DMS79 treated with DMSO at 0.1 percent for 48 hours (cell line): ENCODE data around the gene TNIK.
"Not testable (repeated sequence)": the region's sequence is repeated elsewhere in the genome, so short reads cannot be mapped to it uniquely, and the experiment has no call there.

Source experiments
- DNase-seq: peaks from one replicate; lab custom pipeline; 2025; lab: John Stamatoyannopoulos, UW

TNIK gene

DNA sequence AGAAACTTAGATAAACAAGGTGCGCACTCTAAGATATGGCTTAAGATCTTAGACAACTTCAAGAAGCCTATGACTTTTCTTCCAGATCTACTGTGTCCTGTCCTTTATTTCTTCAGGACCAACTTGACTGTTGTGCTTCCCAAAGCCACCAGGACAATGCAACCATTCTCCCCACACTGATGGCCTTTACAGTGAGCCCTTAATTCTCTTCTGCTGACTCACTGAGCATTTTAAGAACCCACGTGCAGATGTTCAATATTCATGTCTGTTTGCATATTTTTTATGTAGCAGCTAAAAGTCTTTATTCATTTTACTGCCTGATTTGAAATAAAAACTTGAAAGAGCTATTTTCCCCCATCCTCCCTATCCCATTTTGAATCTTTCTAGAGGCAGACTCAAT, 330.4 kb downstream of the TNIK start:
- no peak for DNase-seq

DNA sequence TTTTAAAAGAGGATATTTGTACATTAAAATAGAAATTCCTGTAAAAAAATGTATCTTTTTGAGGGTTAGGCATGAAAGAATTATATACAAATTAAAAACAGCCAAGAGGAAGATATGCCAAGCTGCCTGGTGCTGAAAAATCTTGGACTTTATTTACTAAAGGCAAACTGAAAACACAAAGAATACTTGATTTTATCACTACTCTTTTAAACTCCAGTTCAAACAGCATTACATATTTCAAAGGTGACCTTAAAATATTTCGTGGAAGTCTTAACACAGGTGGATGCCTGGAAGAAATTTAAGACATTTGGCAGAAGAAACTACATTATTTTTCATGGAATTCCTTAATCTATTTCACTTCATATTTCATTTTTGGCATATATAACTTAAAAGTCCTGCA, 332.6 kb downstream of the TNIK start:
- no peak for DNase-seq

DNA sequence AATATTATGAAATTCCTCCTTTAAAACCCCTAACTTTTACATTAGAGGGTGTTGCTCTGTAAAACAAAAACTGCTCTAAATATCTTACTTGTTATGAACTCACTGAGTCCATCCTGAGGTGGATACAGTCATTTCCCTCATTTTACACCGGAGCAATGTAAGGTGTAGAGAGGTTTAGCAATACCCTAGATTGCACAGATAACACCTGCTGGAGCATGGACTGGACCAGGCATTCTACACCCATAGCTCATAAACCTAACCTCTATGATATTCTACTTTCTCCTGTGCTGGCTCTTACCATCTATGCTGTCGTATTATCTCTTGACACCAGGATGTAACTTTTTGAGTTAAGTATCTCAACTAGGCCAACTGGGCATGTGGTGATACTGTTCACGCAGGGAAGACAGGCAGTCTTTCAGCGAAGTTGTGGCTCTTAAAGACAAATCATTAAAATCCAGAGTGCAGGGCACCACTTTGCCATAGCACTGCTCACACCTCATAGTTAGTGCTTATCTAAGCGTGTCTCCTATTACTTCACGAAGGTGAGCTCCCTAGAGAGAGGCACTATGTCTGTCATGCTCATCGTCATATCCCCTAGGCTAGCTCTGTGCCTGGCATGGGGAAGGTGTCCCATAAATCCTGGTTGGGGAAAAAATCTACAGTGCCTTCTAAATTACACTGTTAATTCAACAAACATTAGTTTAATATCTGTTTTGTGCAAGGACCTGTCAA, 333.6 kb downstream of the TNIK start:
- no peak for DNase-seq

DNA sequence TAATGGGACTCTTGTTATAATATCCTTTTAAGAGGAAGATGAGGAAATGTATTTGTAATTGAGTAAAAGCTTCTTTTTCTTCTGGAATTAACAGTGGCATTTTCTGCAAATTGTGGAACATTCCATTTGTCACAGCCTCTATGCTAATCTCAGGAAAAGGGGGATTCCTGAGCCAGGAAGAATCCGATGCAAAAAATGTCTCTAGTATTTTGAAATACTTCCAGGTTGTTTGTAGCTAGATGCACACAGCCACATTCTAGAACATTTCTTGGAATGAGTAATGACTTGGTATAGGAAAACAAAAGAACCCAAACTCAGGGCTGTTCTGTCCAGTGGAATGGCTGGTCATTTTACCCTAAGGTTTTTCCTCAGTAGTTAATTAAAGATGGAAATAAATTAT, 335.2 kb downstream of the TNIK start:
- DNase-seq = no peak

DNA sequence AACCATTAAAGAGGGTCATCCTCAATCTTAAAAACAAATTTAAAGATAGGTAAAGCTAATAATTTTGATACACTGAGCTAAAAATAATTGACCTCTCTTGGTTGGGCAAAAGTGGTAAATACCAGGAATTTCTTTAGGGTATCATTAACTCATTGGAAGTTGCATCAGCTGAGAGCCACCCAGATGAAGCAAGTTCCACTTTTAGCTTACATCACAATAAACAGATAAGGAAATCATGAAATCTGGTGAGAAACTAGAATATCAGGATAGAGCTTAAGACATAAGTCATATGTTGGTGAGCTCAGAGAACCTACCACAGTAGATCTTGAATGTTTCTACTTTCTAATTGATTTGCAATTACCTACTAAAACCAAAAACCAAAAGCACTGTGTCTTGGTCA, 336.3 kb downstream of the TNIK start:
- DNase-seq = no peak

DNA sequence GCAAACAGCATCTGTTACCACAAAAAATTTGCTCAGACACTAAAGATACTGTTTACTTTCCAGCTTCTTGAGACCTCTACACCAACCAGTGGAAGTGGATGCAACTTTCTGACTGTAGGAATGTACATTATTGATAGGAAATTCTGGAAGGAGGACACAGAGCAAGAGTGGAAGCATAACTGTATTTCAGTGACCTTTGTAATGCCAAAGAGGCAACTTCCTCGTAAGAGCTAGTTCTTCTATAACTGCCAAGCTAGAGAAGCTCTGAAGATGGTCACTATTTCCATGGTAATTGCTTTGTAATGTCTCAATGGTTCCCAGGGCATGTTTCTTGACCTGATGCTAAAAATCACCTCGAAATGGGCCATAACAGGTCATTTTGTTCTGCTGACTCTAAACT, 337.3 kb downstream of the TNIK start:
- DNase-seq = no peak

DNA sequence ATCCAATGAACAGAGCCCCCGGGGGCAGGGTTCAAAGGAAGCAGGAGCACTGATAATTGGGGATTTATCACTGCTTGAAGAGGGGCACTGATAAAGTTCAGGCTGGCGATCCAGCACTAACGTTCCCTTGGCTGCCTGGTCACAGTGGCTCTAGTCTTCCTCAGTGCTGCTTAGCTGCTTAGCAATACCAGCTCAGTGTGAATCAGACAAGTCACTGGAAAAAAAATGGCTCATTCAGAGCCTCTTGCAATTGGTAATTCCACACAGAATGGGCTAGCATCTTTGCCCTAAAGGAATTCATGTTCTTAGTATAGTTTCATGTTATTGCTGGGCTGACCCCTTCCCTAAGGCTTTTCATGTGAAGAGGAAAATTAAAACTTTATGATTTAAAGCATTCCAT, 338.0 kb downstream of the TNIK start:
- no peak for DNase-seq

DNA sequence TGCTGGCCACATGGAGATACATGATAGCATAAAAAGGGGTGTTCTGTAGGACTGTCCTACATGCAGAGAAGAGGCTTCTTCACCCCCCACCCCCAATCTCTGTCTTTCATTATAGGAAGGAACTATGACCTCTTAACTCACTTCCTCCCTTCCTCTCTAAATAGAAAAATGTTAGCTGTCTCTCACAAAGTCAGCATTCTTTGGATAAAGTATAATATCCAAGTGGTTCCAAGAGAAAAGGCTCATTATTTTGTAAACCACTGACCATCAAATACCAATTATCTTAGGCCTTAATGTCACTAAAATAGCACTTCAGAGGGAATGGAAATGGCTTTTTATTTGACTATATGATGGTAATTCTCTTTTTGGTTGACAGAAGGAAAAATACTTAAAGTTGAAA, 338.4 kb downstream of the TNIK start:
- DNase-seq = no peak

DNA sequence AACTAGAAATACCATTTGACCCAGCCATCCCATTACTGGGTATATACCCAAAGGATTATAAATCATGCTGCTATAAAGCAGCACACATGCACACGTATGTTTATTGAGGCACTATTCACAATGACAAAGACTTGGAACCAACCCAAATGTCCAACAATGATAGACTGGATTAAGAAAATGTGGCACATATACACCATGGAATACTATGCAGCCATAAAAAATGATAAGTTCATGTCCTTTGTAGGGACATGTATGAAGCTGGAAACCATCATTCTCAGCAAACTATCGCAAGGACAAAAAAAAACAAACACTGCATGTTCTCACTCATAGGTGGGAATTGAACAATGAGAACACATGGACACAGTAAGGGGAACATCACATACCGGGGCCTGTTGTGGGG, 340.8 kb downstream of the TNIK start:
- DNase-seq = not testable (repeated sequence)

DNA sequence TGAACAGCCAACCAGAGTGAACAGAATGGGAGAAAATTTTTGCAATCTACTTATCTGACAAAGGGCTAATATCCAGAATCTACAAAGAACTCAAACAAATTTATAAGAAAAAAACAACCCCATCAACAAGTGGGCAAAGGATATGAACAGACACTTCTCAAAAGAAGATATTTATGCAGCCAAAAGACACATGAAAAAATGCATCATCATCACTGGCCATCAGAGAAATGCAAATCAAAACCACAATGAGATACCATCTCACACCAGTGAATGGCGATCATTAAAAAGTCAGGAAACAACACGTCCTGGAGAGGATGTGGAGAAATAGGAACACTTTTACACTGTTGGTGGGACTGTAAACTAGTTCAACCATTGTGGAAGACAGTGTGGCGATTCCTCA, 341.2 kb downstream of the TNIK start:
- DNase-seq = not testable (repeated sequence)

DNA sequence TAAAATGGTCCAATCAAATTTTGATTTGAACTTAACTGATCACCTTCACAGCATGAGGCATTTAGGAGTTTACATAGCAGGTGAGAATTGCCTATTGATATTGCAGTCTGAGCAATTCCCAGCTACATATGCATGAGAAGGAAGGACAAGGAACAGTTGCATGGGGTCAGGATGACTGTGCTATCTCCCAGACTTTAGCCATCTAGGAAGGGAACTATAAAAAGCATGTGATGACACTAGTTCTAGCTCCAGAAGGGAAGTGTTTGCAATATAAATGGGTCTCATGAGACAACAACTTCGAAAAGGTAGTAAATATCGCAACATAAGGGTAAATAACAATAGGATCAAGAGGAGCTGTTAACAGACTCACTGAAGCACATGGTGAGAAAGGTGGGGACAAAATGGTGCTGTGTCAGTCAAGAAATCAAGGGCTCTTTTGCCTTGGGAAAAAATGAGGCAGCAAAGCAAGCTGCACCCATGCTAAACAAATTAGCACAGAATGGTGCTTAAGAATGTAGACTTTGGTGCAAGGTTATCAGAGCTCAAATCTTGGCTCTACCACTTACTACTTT, 343.3 kb downstream of the TNIK start:
- no peak for DNase-seq

DNA sequence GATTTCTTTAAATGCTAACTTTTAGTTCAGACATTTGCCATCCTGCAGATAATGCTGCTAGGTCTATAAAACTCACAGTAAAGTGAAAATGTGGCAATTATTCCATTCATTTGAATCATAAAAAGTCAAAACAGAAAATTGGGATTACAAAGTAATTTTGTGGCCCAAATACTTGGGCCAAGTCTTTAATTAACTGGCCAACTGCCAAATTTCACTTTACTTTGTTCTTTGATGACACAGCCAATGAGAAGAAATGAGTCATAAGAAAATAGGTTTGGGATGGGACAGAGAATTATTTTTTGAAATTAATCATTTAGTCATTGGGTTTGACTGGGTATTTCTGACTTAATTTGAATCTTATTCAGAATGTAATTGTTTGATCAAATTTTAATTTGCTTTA, 343.8 kb downstream of the TNIK start:
- DNase-seq = no peak

DNA sequence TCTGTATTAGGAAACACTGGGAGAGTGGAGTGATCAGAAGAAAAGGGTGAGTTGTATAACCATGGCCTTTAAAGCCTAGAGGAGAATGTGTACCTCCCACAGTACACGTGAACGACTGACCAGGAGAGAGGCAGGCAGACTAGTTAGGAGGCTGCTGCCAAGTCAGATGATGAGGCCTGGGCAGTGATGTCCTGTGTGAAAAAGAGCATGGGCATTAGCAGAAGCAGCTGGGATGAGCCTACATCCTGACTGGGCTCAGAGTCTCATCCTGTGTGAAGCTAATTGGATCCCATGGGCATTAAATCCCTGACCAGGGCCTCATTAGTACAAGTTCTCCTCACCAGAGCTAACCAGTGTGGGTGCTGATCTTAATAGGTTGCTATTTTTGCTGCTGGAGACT, 344.5 kb downstream of the TNIK start:
- no peak for DNase-seq

DNA sequence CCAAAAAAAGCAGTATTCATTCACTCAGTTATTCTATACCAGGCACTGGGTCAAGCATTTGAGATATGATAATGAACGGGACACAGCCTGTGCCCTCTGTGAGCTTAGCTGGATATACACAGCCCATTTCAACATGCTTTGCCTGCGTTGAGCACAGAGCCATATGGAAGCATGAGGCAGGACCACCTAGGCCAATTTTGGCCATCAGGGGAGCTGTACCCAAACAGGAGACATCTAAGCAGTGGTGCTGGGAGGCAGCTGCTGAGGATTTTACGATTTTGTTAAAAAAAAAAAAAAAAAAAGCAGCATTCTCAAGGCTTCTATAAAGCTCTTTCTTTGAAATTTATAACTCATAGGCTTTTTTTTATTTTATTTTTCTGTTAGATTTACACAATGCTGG, 346.5 kb downstream of the TNIK start:
- DNase-seq = no peak

DNA sequence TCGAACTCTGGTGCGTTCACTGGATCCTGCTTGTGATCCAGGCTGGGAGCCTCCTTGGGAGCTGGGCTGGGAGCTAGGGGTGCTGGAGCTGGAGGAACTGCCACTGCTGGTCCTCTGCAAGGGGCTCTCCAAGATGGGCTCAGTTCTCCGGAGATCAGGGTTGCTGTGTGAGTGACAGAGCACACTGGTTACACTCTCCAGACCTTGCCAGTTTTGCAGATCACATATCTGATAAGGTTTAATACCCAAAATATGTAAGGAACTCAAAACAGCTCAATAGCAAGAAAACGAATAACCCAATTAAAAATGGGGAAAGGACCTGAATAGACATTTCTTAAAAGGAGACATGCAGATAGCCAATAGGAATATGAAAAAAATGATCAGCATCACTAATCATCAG, 349.5 kb downstream of the TNIK start:
- no peak for DNase-seq

DNA sequence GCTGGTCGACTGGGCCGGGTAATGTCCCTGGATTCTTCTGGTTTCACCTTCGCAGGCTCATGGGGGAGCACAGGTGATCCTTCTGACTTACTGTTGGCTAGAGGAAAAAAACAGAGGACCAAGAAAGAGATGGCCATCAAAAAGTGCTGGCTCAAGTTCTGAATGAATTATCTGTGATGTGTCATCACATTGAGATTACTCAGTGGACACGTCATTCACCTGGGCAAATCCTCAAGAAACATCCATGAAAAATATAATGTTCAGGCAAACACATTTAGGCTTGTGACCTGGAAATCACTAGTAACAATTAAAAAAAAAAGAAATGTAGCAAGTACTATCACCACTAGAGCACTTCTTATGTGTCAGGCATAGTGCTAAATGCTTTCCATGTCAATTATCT, 352.1 kb downstream of the TNIK start:
- no peak for DNase-seq

DNA sequence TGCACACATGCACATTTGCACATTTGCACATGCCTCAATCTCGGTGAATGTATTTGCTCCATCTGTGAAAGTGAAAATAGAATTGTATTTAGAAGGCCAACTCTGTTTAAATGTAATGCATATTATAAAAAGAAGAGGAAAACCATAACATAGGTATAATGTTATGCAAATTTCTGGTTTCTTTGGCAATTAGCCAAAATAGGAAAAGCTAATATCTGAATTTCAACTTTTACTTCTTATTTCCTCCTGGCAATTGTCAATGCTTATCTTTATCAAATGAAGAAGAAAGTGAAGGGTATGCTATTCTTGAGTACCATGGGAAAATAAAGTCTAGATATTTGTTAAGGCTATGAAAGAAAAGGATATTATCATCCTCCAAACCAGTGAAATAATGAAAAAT, 357.0 kb downstream of the TNIK start:
- no peak for DNase-seq

DNA sequence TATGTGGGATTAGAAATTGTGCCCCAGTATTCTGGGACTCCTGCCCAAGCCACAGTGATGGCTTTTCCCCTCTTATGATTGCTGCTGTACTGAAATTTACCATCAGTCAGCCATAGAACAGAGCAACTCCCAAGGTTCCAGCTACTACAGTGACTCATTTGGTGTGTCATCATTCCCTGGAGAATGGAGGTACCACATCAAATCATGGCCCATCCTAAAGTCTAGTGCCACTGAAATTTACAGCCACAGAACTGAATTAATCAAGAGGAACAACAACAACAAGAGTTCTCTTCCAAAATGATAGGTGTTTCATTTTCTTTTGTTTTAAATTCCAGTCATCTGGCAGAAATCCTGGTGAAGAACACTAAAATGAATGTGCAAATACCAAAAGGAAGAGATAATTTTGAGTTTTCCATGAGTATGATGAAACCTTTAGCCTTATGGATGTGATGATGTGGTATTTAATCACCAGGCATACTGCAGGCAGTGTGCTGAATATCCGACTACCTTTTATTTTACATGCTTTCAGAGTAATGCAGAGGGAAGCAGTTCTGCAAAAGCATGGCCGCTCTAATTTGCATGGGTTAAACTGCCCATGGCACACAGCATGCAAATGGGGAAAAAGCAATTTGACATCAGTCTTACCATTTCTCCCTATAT, 358.1 kb downstream of the TNIK start:
- DNase-seq = no peak

DNA sequence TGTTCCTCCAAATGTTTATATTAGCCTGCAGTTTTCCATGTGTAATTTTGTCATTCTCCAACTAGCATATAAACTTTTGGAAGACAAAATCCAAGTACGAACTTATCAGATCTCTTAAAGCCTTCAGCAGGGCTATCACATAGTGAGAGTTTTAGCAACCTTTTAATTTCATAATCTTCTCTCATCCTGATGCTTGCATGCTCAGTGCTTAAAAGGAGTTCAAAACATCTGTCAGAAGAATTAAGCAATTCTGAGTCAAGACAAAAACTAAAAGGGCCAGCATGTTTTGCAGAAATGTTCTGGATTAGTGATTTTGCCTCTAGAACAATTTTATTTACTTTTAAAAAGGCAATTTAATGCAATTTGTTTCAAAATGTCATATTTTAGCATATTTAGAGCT, 360.3 kb downstream of the TNIK start:
- no peak for DNase-seq

DNA sequence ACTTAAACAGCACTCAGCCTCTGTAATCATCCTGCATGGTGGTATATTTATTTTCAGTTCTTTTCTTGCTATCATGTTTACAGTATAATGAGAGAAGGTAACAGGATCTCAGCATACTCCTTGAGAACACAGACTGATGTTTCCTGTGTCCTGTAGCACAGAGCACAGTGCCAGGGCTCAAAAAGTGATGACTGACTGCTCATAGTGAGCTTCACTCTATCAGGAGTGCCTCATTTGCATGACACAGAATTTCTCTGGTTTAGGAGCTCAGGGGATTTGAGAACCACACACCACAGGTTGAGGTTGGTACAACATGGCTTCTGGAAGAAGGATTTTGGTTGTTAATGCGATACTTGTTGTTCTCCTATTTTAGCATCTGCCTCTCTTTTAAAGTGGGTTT, 365.1 kb downstream of the TNIK start:
- no peak for DNase-seq

DNA sequence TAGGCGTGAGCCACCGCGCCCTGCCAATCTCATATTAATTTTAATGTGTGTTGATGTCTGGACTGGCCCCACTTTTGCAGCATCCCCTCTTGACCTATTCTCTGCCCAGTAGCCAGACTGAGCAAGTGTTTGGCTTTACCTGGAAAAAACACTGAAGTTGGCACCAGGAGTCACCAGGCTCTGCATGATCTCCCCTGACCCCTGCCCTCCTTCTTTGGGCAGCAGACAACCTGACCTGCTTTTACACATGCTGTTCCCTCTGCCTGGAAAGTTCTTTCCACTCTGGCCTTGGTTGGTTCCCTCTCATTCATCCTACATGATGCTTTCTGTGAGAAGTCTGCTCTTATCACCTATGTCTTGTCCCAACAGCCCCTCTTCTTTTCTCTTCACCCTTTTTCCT, 365.8 kb downstream of the TNIK start:
- DNase-seq = no peak

DNA sequence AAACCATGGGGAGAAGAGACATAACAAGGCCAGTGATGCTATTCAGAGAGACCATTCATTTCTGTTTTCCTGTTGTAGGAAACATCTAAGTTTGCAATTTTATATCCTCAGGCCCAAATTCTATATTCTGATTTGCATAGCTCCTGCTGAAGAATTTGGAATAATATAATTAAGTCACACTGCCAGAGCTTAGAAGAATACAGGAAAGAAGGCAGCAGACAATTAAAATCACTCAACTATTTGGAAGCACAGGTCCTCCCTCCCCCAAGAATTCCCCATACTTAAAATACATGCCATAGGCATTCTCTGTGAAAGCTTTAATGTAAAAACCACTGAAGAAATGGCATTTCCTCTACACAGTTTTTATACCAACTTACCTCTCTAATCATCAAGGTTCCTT, 366.7 kb downstream of the TNIK start:
- no peak for DNase-seq

DNA sequence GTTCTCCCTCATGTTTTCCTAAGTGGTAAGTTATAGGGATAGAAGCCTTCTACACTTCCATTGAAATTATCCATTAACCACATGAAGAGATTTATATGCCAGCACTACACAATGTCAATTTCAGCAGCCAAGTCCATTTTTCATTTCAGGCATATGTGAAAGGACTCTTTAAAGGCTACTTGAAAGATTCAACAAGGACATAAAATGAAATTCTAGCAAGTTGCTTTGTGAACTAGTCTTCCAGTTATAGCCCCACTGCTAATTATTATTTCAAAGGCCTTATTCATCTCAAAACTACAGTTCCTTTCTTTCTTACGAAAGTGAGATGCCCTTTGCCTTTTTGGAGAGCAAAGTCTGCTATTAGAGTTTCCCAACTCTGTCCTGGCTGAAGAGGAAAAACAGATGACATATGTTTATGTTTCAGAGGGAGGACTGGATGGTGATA, 367.7 kb downstream of the TNIK start:
- peak; percentile 69 for DNase-seq

DNA sequence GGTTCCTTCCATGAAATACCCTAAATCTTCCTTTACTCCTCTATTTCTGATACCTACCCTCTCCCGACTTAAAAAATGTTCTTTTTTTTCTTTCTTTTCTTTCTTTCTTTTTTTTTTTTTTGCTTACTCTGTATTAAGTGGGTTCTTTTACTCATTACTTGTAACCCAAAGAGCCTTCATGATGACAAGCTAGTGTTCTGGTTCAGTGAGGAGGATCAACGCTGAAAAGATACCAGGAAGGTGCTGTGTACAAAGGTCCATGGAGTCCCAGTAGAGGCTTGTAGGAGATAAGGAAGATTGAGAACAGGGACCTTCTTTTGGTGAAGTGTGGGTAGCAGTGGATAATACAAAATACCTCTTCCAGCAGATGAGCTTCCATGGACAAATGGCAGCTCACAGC, 369.9 kb downstream of the TNIK start:
- DNase-seq = no peak
